H9 (cell line): ENCODE data around the gene PTPMT1. TPM values are rescaled to one million over a fixed set of nuclear protein-coding genes. Genes with fewer than 3 reads are reported as not detected.

Source experiments
- DNase-seq: peaks from one replicate; pipeline ENCODE4 v3.0.0-alpha.2; 2017
- H2AFZ ChIP-seq: one replicate; pipeline ENCODE4 v1.6.1; 2013; ENCODE audit warnings: mild to moderate bottlenecking, low read length, control low read depth, moderate library complexity
- H2AK5ac ChIP-seq: 2 replicates; pipeline ENCODE4 v1.6.1; 2013; ENCODE audit warnings: low read length, control low read depth, mixed read lengths; ENCODE audit not compliant: insufficient read length
- H2BK120ac ChIP-seq: one replicate; pipeline ENCODE4 v1.6.1; 2013; ENCODE audit warnings: low read depth, mild to moderate bottlenecking, low read length, control low read depth, inconsistent platforms; ENCODE audit not compliant: poor library complexity, severe bottlenecking
- H2BK12ac ChIP-seq: 2 replicates; pipeline ENCODE4 v1.6.1; 2013; ENCODE audit warnings: low read length, control low read depth, mixed read lengths, low read depth; ENCODE audit not compliant: insufficient read length
- H2BK15ac ChIP-seq: 2 replicates; pipeline ENCODE4 v1.6.1; 2013; ENCODE audit warnings: low read depth, low read length, control low read depth
- H2BK20ac ChIP-seq: one replicate; pipeline ENCODE4 v1.6.1; 2013; ENCODE audit warnings: low read depth, mild to moderate bottlenecking, low read length, control low read depth, inconsistent platforms; ENCODE audit not compliant: poor library complexity, severe bottlenecking
- H2BK5ac ChIP-seq: 2 replicates; pipeline ENCODE4 v1.6.1; 2013; ENCODE audit warnings: low read length, control low read depth, mixed read lengths; ENCODE audit not compliant: insufficient read length
- H3K14ac ChIP-seq: 2 replicates; pipeline ENCODE4 v1.6.1; 2013; ENCODE audit warnings: low read length, control low read depth; ENCODE audit not compliant: insufficient read depth
- H3K18ac ChIP-seq: 2 replicates; pipeline ENCODE4 v1.6.1; 2013; ENCODE audit warnings: low read depth, mild to moderate bottlenecking, mixed read lengths, low read length, control low read depth; ENCODE audit not compliant: insufficient read length
- H3K23ac ChIP-seq: 2 replicates; pipeline ENCODE4 v1.6.1; 2013; ENCODE audit warnings: low read length, control low read depth, mixed read lengths, low read depth; ENCODE audit not compliant: insufficient read length
- H3K23me2 ChIP-seq: 2 replicates; pipeline ENCODE4 v1.6.1; 2013; ENCODE audit warnings: low read depth, mild to moderate bottlenecking, mixed read lengths, low read length, control low read depth; ENCODE audit not compliant: insufficient read length, poor library complexity, severe bottlenecking
- H3K27ac ChIP-seq: 2 replicates; pipeline ENCODE4 v1.5.1; 2013; ENCODE audit warnings: low read length, control low read depth, mixed read lengths, low read depth; ENCODE audit not compliant: insufficient read length
- H3K27me3 ChIP-seq: 2 replicates; pipeline ENCODE4 v1.6.1; 2013; ENCODE audit warnings: low read length, control low read depth, inconsistent platforms; ENCODE audit not compliant: insufficient read depth
- H3K4ac ChIP-seq: 2 replicates; pipeline ENCODE4 v1.6.1; 2013; ENCODE audit warnings: low read depth, mild to moderate bottlenecking, control low read depth, inconsistent platforms, low read length, moderate library complexity
- H3K4me1 ChIP-seq: 2 replicates; pipeline ENCODE4 v1.6.1; 2013; ENCODE audit warnings: low read length, control low read depth, inconsistent platforms; ENCODE audit not compliant: insufficient read depth
- H3K4me2 ChIP-seq: 2 replicates; pipeline ENCODE4 v1.6.1; 2013; ENCODE audit warnings: low read length, control low read depth, mixed read lengths; ENCODE audit not compliant: insufficient read length, insufficient read depth
- H3K56ac ChIP-seq: 2 replicates; pipeline ENCODE4 v1.6.1; 2013; ENCODE audit warnings: low read depth, mild to moderate bottlenecking, mixed read lengths, low read length, control low read depth; ENCODE audit not compliant: insufficient read length
- H3K79me1 ChIP-seq: 2 replicates; pipeline ENCODE4 v1.6.1; 2013; ENCODE audit warnings: low read depth, mild to moderate bottlenecking, moderate library complexity, low read length, control low read depth, inconsistent platforms; ENCODE audit not compliant: insufficient read depth, poor library complexity, severe bottlenecking
- H3K79me2 ChIP-seq: 2 replicates; pipeline ENCODE4 v1.6.1; 2013; ENCODE audit warnings: low read length, control low read depth, inconsistent platforms; ENCODE audit not compliant: insufficient read depth
- H3K9ac ChIP-seq: 2 replicates; pipeline ENCODE4 v1.6.1; 2013; ENCODE audit warnings: low read length, control low read depth, mixed read lengths; ENCODE audit not compliant: insufficient read length; ENCODE audit errors: extremely low read depth
- H3K9me3 ChIP-seq: one replicate; pipeline ENCODE4 v1.6.1; 2013; ENCODE audit warnings: low read depth, low read length, inconsistent platforms; ENCODE audit not compliant: control insufficient read depth
- H3T11ph ChIP-seq: one replicate; pipeline ENCODE4 v1.6.1; 2013; ENCODE audit warnings: mild to moderate bottlenecking, low read length, control low read depth, inconsistent platforms
- H4K20me1 ChIP-seq: one replicate; pipeline ENCODE4 v1.6.1; 2013; ENCODE audit not compliant: control insufficient read depth, insufficient read length, insufficient read depth
- H4K5ac ChIP-seq: 2 replicates; pipeline ENCODE4 v1.6.1; 2013; ENCODE audit warnings: low read depth, mild to moderate bottlenecking, mixed read lengths, low read length, control low read depth; ENCODE audit not compliant: insufficient read length
- H4K8ac ChIP-seq: replicated peaks from 2 replicates; pipeline ENCODE4 v1.6.1; 2013; ENCODE audit warnings: low read length, control low read depth, mixed read lengths, low read depth; ENCODE audit not compliant: insufficient read length
- H4K91ac ChIP-seq: 2 replicates; pipeline ENCODE4 v1.6.1; 2013; ENCODE audit warnings: low read depth, mild to moderate bottlenecking, moderate library complexity, mixed read lengths, low read length, control low read depth; ENCODE audit not compliant: insufficient read length
- H3K27ac Mint-ChIP-seq, 3 experiments: 2 replicates in 2 of 3; 3 replicates in 1 of 3; pipeline ENCODE4 v1.8.0; 2020 to 2021; ENCODE audit warnings: mixed read lengths in 3 of 3, mild to moderate bottlenecking in 1 of 3, moderate library complexity in 1 of 3
- H3K27me3 Mint-ChIP-seq: 2 replicates; pipeline ENCODE4 v1.8.0; 2021; ENCODE audit warnings: low read depth, mild to moderate bottlenecking, moderate library complexity, mixed read lengths
- H3K36me3 Mint-ChIP-seq, 3 experiments: 2 replicates in 2 of 3; 3 replicates in 1 of 3; pipeline ENCODE4 v1.8.0; 2020 to 2021; ENCODE audit warnings: low read depth in 3 of 3, mixed read lengths in 3 of 3; ENCODE audit not compliant: insufficient read depth in 1 of 3
- H3K4me1 Mint-ChIP-seq, 2 experiments: 2 replicates each; pipeline ENCODE4 v1.8.0; 2020; ENCODE audit warnings: mixed read lengths in 2 of 2
- H3K4me3 Mint-ChIP-seq, 2 experiments: 2 replicates in 1 of 2; 3 replicates in 1 of 2; pipeline ENCODE4 v1.8.0; 2020 to 2021; ENCODE audit warnings: mild to moderate bottlenecking in 2 of 2, mixed read lengths in 2 of 2, moderate library complexity in 1 of 2
- H3K9me3 Mint-ChIP-seq, 2 experiments: 2 replicates in 1 of 2; 3 replicates in 1 of 2; pipeline ENCODE4 v1.8.0; 2020; ENCODE audit warnings: mild to moderate bottlenecking in 2 of 2, mixed read lengths in 2 of 2, moderate library complexity in 1 of 2
- WGBS: extraction: QIAGEN DNeasy Blood & Tissue Kit; methylation state at CpG from one replicate; pipeline ENCODE4 v1.1.7; 2013; ENCODE audit warnings: missing lambda C conversion rate, low lambda C conversion rate, mixed read lengths; ENCODE audit not compliant: insufficient read length; ENCODE audit errors: extremely low coverage; 5-methylcytosine and 5-hydroxymethylcytosine counted together
- total RNA-seq: library from RNA; stranded (reverse); gene quantifications from 2 replicates; pipeline ENCODE4 v1.2.1, GENCODE V29; 2021
- TF ChIP-seq, protein P1 (sequence below): fragments of 200-600 bp; sonication (generic); conservative IDR thresholded peaks from 3 replicates; pipeline ENCODE4 v1.8.0; 2021; ENCODE audit warnings: antibody characterized with exemption, mild to moderate bottlenecking

The PTPMT1 gene
- total RNA-seq, 1 experiment from 2014 or later: 72.9 TPM

DNA sequence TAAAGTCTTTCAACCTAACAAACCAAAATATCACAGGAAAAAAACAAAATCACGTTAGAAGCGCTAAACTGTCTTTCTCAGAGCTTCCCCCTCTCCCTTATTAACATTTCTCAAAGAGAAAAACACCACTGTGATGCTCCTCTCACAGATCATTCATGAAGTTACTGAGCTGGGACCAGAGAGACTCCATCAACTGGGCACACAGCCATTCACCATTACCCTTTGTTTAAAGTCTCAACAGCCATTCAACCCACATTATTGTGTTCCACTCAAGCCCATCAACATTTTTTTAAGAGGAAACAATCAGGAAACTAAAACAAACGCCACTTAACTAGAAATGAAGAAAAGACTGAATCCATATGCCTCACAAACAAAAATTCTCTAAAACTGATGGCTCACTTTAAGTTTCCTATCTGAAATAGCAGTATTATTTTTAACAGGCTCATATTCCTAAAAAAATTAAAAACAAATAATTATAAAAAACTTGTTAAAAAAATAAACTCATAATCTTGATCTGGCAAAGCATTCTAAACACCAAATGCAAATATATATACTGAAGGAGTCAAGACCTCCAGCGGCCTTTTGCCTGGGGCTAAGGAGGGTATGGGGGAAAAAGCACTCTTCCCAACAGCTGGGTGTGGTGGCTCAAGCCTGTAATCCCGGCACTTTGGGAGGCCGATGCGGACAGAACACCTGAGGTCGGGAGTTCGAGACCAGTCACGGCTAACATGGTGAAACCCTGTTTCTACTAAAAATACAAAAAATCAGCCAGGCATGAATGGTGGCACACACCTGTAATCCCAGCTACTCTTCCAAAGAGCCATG is 26.4 kb upstream of the PTPMT1 start:
- H2BK15ac ChIP-seq: no peak overlapping the region
- H3K23me2 ChIP-seq: no peaks in the 10 kb centered on the region
- Mint-ChIP-seq H3K4me3 (no peak overlapping the region), H3K27me3 (no peaks in the 10 kb centered on the region), H3K9me3 (no peaks in the 10 kb centered on the region), H3K27ac (peak overlapping the region; percentile 41 to 74 (median 73)), H3K4me1 (peaks cover 27 to 28% of the 10 kb centered on the region in 2 experiments), H3K36me3 (peaks cover 3 to 20% (median 11%) of the 10 kb centered on the region in 3 experiments; a peak in 6 of 7 replicates)
- H3K79me1 ChIP-seq: peaks cover 3% of the 10 kb centered on the region
- H2BK20ac ChIP-seq: no peak overlapping the region
- H3K4me1 ChIP-seq: peaks cover 4% of the 10 kb centered on the region; the same call in 1 of the 2 replicates
- H3K27me3 ChIP-seq: no peaks in the 10 kb centered on the region
- H4K91ac ChIP-seq: no peak overlapping the region
- peaks cover 68% of the 10 kb centered on the region; the same call in 1 of the 2 replicates for H3K79me2 ChIP-seq
- H2AFZ ChIP-seq: no peak overlapping the region
- TF ChIP-seq, protein P1, sequence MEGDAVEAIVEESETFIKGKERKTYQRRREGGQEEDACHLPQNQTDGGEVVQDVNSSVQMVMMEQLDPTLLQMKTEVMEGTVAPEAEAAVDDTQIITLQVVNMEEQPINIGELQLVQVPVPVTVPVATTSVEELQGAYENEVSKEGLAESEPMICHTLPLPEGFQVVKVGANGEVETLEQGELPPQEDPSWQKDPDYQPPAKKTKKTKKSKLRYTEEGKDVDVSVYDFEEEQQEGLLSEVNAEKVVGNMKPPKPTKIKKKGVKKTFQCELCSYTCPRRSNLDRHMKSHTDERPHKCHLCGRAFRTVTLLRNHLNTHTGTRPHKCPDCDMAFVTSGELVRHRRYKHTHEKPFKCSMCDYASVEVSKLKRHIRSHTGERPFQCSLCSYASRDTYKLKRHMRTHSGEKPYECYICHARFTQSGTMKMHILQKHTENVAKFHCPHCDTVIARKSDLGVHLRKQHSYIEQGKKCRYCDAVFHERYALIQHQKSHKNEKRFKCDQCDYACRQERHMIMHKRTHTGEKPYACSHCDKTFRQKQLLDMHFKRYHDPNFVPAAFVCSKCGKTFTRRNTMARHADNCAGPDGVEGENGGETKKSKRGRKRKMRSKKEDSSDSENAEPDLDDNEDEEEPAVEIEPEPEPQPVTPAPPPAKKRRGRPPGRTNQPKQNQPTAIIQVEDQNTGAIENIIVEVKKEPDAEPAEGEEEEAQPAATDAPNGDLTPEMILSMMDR: no peak
- no peak overlapping the region for H2AK5ac ChIP-seq
- H3K4ac ChIP-seq: no peak overlapping the region
- DNase-seq: no peak
- no peak overlapping the region for H3K14ac ChIP-seq
- H4K20me1 ChIP-seq: no peaks in the 10 kb centered on the region
- no peak overlapping the region for H3T11ph ChIP-seq
- no peak overlapping the region for H2BK120ac ChIP-seq
- H3K23ac ChIP-seq: no peak overlapping the region
- H2BK12ac ChIP-seq: no peak overlapping the region
- H4K5ac ChIP-seq: no peak overlapping the region
- H3K18ac ChIP-seq: no peak overlapping the region
- no peak overlapping the region for H3K27ac ChIP-seq
- no CpG with 5 or more reads among the region's 10 CpGs for WGBS
- no peak overlapping the region for H4K8ac ChIP-seq
- no peak overlapping the region for H3K56ac ChIP-seq
- no peak overlapping the region for H3K4me2 ChIP-seq
- no peak overlapping the region for H3K9ac ChIP-seq
- no peaks in the 10 kb centered on the region for H3K9me3 ChIP-seq
- H2BK5ac ChIP-seq: no peak overlapping the region
